ENCODE measurements around the gene SMIM28.

SMIM28 gene

GRCh38 chr6:138431256-138432062, 53.8 kb downstream of the SMIM28 start:
- DNase-seq: no peak

DNA sequence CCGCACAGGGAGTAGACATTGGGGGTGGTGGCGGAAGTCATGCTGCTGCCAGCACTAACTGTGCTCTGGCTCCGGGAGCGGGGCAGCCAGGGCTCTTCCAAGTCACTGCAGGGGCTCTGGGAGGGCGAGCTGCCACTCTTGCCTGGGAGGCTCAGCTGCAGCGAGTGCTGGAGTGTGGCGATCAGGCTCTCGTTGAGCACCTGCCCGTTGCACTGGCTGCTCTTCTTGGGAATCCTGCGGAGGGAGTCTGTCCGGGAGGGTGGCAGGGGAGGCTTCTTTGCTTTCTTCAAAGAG, 54.3 kb downstream of the SMIM28 start:
- DNase-seq: no peak

Measured in NCI-H187 (cell line).